ENCODE data around the gene OPA3. TPM values are rescaled to one million over a fixed set of nuclear protein-coding genes. Genes with fewer than 3 reads are reported as not detected.
"Not testable (repeated sequence)": the region's sequence is repeated elsewhere in the genome, so short reads cannot be mapped to it uniquely, and the experiment has no call there.

Gene OPA3
- total and polyA plus RNA-seq, 12 donors = 10.2 to 27.9 (median 23.5) TPM

GRCh38 chr19:45629704-45630103, 45.1 kb upstream of the OPA3 start:
- H3K4me3 ChIP-seq = no peak overlapping the region
- DNase-seq (no peak), ATAC-seq (no peak)
- TF ChIP-seq, protein P1, sequence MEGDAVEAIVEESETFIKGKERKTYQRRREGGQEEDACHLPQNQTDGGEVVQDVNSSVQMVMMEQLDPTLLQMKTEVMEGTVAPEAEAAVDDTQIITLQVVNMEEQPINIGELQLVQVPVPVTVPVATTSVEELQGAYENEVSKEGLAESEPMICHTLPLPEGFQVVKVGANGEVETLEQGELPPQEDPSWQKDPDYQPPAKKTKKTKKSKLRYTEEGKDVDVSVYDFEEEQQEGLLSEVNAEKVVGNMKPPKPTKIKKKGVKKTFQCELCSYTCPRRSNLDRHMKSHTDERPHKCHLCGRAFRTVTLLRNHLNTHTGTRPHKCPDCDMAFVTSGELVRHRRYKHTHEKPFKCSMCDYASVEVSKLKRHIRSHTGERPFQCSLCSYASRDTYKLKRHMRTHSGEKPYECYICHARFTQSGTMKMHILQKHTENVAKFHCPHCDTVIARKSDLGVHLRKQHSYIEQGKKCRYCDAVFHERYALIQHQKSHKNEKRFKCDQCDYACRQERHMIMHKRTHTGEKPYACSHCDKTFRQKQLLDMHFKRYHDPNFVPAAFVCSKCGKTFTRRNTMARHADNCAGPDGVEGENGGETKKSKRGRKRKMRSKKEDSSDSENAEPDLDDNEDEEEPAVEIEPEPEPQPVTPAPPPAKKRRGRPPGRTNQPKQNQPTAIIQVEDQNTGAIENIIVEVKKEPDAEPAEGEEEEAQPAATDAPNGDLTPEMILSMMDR (IDR thresholded peaks at IDR 0.05) = no peak
- H3K27me3 ChIP-seq = no peaks in the 10 kb centered on the region
- 82 to 92% methylated on average over 4 of the region's 4 CpGs for WGBS, 2 donors
- no peak overlapping the region for H3K27ac ChIP-seq
- H3K4me1 ChIP-seq = peaks cover 0 to 22% (median 0%) of the 10 kb centered on the region in 9 donors
- intact Hi-C loops (cut with DNase I) = no loop called here
- H3K36me3 ChIP-seq = peaks cover 0 to 62% (median 9%) of the 10 kb centered on the region in 9 donors
- no peaks in the 10 kb centered on the region for H3K9me3 ChIP-seq

DNA sequence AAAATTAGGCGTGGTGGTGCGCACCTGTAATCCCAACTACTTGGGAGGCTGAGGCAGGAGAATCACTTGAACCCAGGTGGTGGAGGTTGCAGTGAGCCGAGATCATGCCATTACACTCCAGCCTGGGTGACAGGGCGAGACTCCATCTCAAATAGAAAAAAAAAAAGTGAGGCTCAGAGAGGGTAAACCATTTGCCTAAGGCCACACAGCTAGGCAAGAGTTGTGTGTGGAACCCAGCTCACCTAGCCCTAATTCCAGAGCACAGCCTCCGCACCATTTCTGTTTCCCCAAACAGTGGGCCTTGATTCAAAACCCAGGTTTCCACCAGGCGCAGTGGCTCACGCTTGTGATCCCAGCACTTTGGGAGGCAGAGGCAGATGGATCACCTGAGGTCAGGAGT, 43.6 kb upstream of the OPA3 start:
- H3K9me3 ChIP-seq; intact Hi-C loops (cut with DNase I); DNase-seq; H3K27me3 ChIP-seq; H3K27ac ChIP-seq; H3K4me3 ChIP-seq; ATAC-seq: not testable (repeated sequence)
- 98 to 99% methylated on average over 7 of the region's 7 CpGs for WGBS, 2 donors
- Histone ChIP-seq H3K4me1 (peaks cover 0 to 22% (median 0%) of the 10 kb centered on the region in 9 donors), H3K36me3 (peaks cover 0 to 76% (median 9%) of the 10 kb centered on the region in 9 donors)

- Histone ChIP-seq H3K36me3 (peaks cover 0 to 98% (median 18%) of the 10 kb centered on the region in 9 donors), H3K9me3 (no peaks in the 10 kb centered on the region), H3K4me1 (no peaks in the 10 kb centered on the region), H3K27ac (no peak overlapping the region), H3K4me3 (no peak overlapping the region), H3K27me3 (no peaks in the 10 kb centered on the region)
- ATAC-seq = no peak
- DNase-seq = no peak
- intact Hi-C loops (cut with DNase I) = no loop called here
- TF ChIP-seq, protein P1 (IDR thresholded peaks at IDR 0.05) = no peak
- 86 to 92% methylated on average over 1 of the region's 1 CpG for WGBS, 2 donors
Measured at GRCh38 chr19:45623984-45624383, 39.4 kb upstream of the OPA3 start.

DNA sequence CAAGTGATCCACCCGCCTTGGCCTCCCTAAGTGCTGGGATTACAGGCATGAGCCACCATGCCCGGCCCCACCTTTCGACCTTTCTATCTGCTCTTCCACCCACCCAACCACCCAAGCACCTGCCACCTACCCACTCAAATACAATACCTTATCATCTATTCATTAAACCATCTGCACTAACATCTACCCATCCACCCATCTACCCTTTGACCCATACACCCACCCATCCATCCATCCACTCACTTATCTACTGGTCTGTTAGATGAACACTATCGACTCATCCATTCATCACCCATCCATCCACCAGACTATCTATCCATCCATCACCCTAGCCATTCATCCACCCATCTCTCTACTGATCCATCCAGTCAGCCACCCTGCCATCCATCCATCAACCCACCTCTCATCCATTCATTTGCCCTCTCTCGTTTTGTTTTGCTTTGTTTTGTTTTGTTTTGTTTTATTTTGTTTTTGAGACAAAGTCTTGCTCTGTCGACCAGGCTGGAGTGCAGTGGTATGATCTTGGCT, 37.4 kb upstream of the OPA3 start:
- no peaks in the 10 kb centered on the region for H3K9me3 ChIP-seq
- DNase-seq (no peak), ATAC-seq (no peak)
- peaks cover 0 to 98% (median 19%) of the 10 kb centered on the region in 9 donors for H3K36me3 ChIP-seq
- intact Hi-C loops (cut with DNase I) = no loop called here
- H3K27ac ChIP-seq = no peak overlapping the region
- TF ChIP-seq, protein P1 (IDR thresholded peaks at IDR 0.05) = no peak
- H3K27me3 ChIP-seq = no peaks in the 10 kb centered on the region
- no peak overlapping the region for H3K4me3 ChIP-seq
- no peaks in the 10 kb centered on the region for H3K4me1 ChIP-seq
- 89 to 90% methylated on average over 6 of the region's 6 CpGs for WGBS, 2 donors

- intact Hi-C loops (cut with DNase I) = no loop called here
- ATAC-seq (peak in 3 of 8 donors; percentile 11 to 36 (median 18)), DNase-seq (no peak)
- Histone ChIP-seq H3K27ac (no peak overlapping the region), H3K27me3 (no peaks in the 10 kb centered on the region), H3K4me3 (no peak overlapping the region), H3K9me3 (no peaks in the 10 kb centered on the region), H3K4me1 (peaks cover 0 to 2% (median 0%) of the 10 kb centered on the region in 9 donors), H3K36me3 (peaks cover 0 to 98% (median 19%) of the 10 kb centered on the region in 9 donors)
- TF ChIP-seq, protein P1 (IDR thresholded peaks at IDR 0.05) = no peak
- 90 to 94% methylated on average over 17 of the region's 17 CpGs for WGBS, 2 donors
Measured at GRCh38 chr19:45621389-45621788, 36.8 kb upstream of the OPA3 start.

All from heart right ventricle (tissue), 16 donors.